Measurements from ENCODE around the gene IL6. TPM values are rescaled to one million over a fixed set of nuclear protein-coding genes. Genes with fewer than 3 reads are reported as not detected.

IL6 gene
- total RNA-seq, 2 donors from 2014 or later = 0.64 to 0.88 TPM

DNA sequence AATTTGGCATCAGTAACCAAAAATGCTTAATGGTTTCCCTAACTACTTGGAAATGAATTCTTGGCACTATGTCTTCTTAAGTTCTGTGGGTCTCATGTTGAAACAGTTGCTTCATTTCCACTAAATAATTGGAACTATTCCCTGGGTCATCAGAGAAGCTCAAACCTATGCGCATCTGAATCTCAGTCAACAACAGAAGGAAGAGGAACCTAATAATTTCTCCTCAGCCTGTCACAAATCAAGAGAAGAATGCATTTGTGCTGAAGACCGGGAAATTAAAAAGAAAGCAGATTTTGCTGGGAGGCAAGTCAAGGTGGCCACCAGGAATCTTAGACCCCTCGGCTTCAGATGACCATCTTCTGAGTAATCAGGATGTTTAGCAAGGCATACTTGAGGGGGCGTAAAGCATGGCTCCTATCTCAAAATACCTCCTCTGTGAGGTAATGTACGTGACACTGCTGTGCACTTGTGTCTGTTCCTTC lies 54.3 kb downstream of the IL6 start:
- Histone ChIP-seq H3K36me3 (ENCODE audit: control insufficient read depth, insufficient read depth, low read length) (no peaks in the 10 kb centered on the region), H3K4me1 (ENCODE audit: control insufficient read depth, insufficient read depth, low read length) (peaks cover 25% of the 10 kb centered on the region), H3K4me3 (ENCODE audit: low read length) (no peak overlapping the region), H3K27ac (ENCODE audit: low read depth, low read length) (no peak overlapping the region), H3K9me3 (ENCODE audit: control insufficient read depth, low read length) (no peaks in the 10 kb centered on the region), H3K27me3 (ENCODE audit: control insufficient read depth, insufficient read depth, low read length, poor library complexity, severe bottlenecking) (no peaks in the 10 kb centered on the region), H3K9ac (ENCODE audit: extremely low read depth, low read length, poor library complexity, severe bottlenecking) (no peak overlapping the region)
- Mint-ChIP-seq H3K9me3 (no peaks in the 10 kb centered on the region), H3K4me1 (peaks cover 38% of the 10 kb centered on the region), H3K27me3 (ENCODE audit: insufficient read depth) (no peaks in the 10 kb centered on the region), H3K27ac (no peak overlapping the region), H3K4me3 (no peak overlapping the region), H3K36me3 (ENCODE audit: low read depth) (no peaks in the 10 kb centered on the region)
- 85 to 87% methylated on average over 5 of the region's 5 CpGs for WGBS, 2 experiments (ENCODE audit: insufficient coverage in 1 of 2, insufficient read length in 1 of 2)
- no peak for DNase-seq
- TF ChIP-seq, protein P1, sequence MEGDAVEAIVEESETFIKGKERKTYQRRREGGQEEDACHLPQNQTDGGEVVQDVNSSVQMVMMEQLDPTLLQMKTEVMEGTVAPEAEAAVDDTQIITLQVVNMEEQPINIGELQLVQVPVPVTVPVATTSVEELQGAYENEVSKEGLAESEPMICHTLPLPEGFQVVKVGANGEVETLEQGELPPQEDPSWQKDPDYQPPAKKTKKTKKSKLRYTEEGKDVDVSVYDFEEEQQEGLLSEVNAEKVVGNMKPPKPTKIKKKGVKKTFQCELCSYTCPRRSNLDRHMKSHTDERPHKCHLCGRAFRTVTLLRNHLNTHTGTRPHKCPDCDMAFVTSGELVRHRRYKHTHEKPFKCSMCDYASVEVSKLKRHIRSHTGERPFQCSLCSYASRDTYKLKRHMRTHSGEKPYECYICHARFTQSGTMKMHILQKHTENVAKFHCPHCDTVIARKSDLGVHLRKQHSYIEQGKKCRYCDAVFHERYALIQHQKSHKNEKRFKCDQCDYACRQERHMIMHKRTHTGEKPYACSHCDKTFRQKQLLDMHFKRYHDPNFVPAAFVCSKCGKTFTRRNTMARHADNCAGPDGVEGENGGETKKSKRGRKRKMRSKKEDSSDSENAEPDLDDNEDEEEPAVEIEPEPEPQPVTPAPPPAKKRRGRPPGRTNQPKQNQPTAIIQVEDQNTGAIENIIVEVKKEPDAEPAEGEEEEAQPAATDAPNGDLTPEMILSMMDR (conservative IDR thresholded peaks at IDR 0.05) = no peak

Other genes with a start within 250 kb of the IL6 start
- gene STEAP1B, start 227.0 kb upstream of the IL6 start, total RNA-seq = 10 to 100 TPM; 30.5 to 54.2 TPM
- gene TOMM7, start 95.6 kb downstream of the IL6 start, total RNA-seq = 100 to 1,000 TPM; 335 to 356 TPM

Data from endodermal cell (in vitro differentiated cells).